Measurements from ENCODE around the gene SAA2.

Gene SAA2

DNA sequence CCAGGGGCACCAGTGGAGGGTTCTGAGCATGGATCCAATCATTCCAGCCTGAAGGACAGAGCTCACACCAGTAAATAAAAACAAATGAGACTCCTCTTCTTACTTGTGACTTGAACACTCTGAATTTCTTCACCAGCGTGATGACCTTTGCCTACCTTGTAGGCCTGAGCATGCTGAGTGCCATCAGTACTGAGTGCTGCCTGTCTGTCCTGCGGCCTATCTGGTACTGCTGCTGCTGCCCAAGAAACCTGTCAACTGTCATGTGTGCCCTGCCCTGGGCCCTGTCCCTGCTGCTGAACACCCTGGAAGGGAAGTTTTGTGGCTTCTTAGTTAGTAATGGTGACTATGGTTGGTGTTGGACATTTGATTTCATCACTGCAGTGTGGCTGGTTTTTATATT, 51.9 kb downstream of the SAA2 start:
- DNase-seq (ENCODE audit: low read depth, low spot score), result no peak

All from iPS DF 19.7 (cell line).